ENCODE data around the gene CLCN4. TPM values are rescaled to one million over a fixed set of nuclear protein-coding genes. Genes with fewer than 3 reads are reported as not detected.

The CLCN4 gene
- total RNA-seq, 4 donors from 2014 or later, result 0.54 to 5.0 (median 2.6) TPM

GRCh38 chrX:10152086-10152485, 4.7 kb upstream of the CLCN4 start:
- DNase-seq (ENCODE audit: low spot score in 2 of 2), result no peak
- 58 to 61% methylated on average over 2 to 3 of the region's 3 CpGs for WGBS, 2 donors
- intact Hi-C loops (cut with DNase I; ENCODE audit: low total_unique reads), result no loop called here
- TF ChIP-seq CTCF (IDR thresholded peaks at IDR 0.05), result no peak
- TF ChIP-seq POLR2A (IDR thresholded peaks at IDR 0.05), result no peak
- H3K4me3 ChIP-seq (ENCODE audit: low read depth, poor library complexity, severe bottlenecking), result no peak overlapping the region

GRCh38 chrX:10155137-10155536, 1.6 kb upstream of the CLCN4 start:
- DNase-seq (ENCODE audit: low spot score in 2 of 2), result no peak
- no peak overlapping the region for H3K4me3 ChIP-seq (ENCODE audit: low read depth, poor library complexity, severe bottlenecking)
- TF ChIP-seq CTCF (IDR thresholded peaks at IDR 0.05) (no peak), POLR2A (IDR thresholded peaks at IDR 0.05) (no peak)
- intact Hi-C loops (cut with DNase I; ENCODE audit: low total_unique reads), result no loop called here
- WGBS, 2 donors, result 80 to 96% methylated on average over 4 of the region's 4 CpGs

GRCh38 chrX:10157032-10157341, 212 bp downstream of the CLCN4 start:
- no peak overlapping the region for H3K4me3 ChIP-seq (ENCODE audit: low read depth, poor library complexity, severe bottlenecking)
- intact Hi-C loops (cut with DNase I; ENCODE audit: low total_unique reads), result no loop called here
- no peak for DNase-seq (ENCODE audit: low spot score in 2 of 2)
- 22 to 24% methylated on average over 7 of the region's 7 CpGs for WGBS, 2 donors
- no peak for TF ChIP-seq CTCF (IDR thresholded peaks at IDR 0.05)
- TF ChIP-seq POLR2A (IDR thresholded peaks at IDR 0.05), result no peak

GRCh38 chrX:10157543-10157942, 768 bp downstream of the CLCN4 start:
- intact Hi-C loops (cut with DNase I; ENCODE audit: low total_unique reads), result no loop called here
- no peak for DNase-seq (ENCODE audit: low spot score in 2 of 2)
- no peak for TF ChIP-seq POLR2A (IDR thresholded peaks at IDR 0.05)
- TF ChIP-seq CTCF (IDR thresholded peaks at IDR 0.05), result no peak
- no peak overlapping the region for H3K4me3 ChIP-seq (ENCODE audit: low read depth, poor library complexity, severe bottlenecking)
- 39 to 52% methylated on average over 3 of the region's 3 CpGs for WGBS, 2 donors

GRCh38 chrX:10158279-10159144, 1.7 kb downstream of the CLCN4 start:
- no peak overlapping the region for H3K4me3 ChIP-seq (ENCODE audit: low read depth, poor library complexity, severe bottlenecking)
- WGBS, 2 donors, result 18 to 33% methylated on average over 19 to 40 of the region's 64 CpGs
- no peak for DNase-seq (ENCODE audit: low spot score in 2 of 2)
- intact Hi-C loops (cut with DNase I; ENCODE audit: low total_unique reads), result no loop called here
- no peak for TF ChIP-seq POLR2A (IDR thresholded peaks at IDR 0.05)
- no peak for TF ChIP-seq CTCF (IDR thresholded peaks at IDR 0.05)

- no peak for DNase-seq (ENCODE audit: low spot score in 2 of 2)
- TF ChIP-seq POLR2A (IDR thresholded peaks at IDR 0.05), result no peak
- TF ChIP-seq CTCF (IDR thresholded peaks at IDR 0.05), result no peak
- WGBS, 2 donors, result 51 to 78% methylated on average over 7 of the region's 7 CpGs
- intact Hi-C loops (cut with DNase I; ENCODE audit: low total_unique reads), result no loop called here
- no peak overlapping the region for H3K4me3 ChIP-seq (ENCODE audit: low read depth, poor library complexity, severe bottlenecking)
Measured at GRCh38 chrX:10159145-10159468, 2.3 kb downstream of the CLCN4 start.

All from lower leg skin (tissue), 4 donors.